Activated CD8-positive, alpha-beta T cell treated with anti-CD3 and anti-CD28 coated beads for 36 hours (primary cell): Measurements from ENCODE around the gene YES1. TPM values are rescaled to one million over a fixed set of nuclear protein-coding genes. Genes with fewer than 3 reads are reported as not detected.
"Not testable (repeated sequence)": the region's sequence is repeated elsewhere in the genome, so short reads cannot be mapped to it uniquely, and the experiment has no call there.

Source experiments
- ATAC-seq: fragments of 200-7000 bp; cut with Tn5 transposase; one replicate; pipeline ENCODE4 v1.10.0; 2021; ENCODE audit warnings: mild to moderate bottlenecking, moderate library complexity
- CTCF ChIA-PET: fragments of 350-600 bp; sonication (Branson Sonifier 250); formaldehyde crosslinking; loops from one replicate; lab custom pipeline; 2021; ENCODE audit warnings: antibody characterized with exemption; lab: Charles Lee
- POLR2A ChIA-PET: fragments of 350-600 bp; sonication (Branson Sonifier 250); formaldehyde crosslinking; loops from one replicate; lab custom pipeline; 2021; ENCODE audit warnings: antibody characterized with exemption; lab: Charles Lee
- DNase-seq: peaks from one replicate; pipeline ENCODE4 v3.0.0-alpha.2; 2020
- H3K27ac Mint-ChIP-seq: one replicate; pipeline ENCODE4 v1.8.0; 2021; ENCODE audit warnings: mild to moderate bottlenecking, mixed read lengths
- H3K27me3 Mint-ChIP-seq: one replicate; pipeline ENCODE4 v1.8.0; 2021; ENCODE audit warnings: mixed read lengths
- H3K36me3 Mint-ChIP-seq: one replicate; pipeline ENCODE4 v1.8.0; 2021; ENCODE audit warnings: low read depth, mixed read lengths
- H3K4me1 Mint-ChIP-seq: one replicate; pipeline ENCODE4 v1.8.0; 2021; ENCODE audit warnings: low read depth, mixed read lengths
- H3K4me3 Mint-ChIP-seq: one replicate; pipeline ENCODE4 v1.8.0; 2021; ENCODE audit warnings: mild to moderate bottlenecking, moderate library complexity, mixed read lengths
- H3K9me3 Mint-ChIP-seq: one replicate; pipeline ENCODE4 v1.8.0; 2021; ENCODE audit warnings: mixed read lengths
- CTCF ChIP-seq: fragments of 200-600 bp; IDR thresholded peaks from one replicate; pipeline ENCODE4 v1.8.0; 2022; ENCODE audit warnings: antibody characterized with exemption, mild to moderate bottlenecking
- intact Hi-C: fragments of 100-400 bp; cut with micrococcal nuclease; formaldehyde crosslinking; loops from one replicate; pipeline ENCODE4 v1.10.0; 2022
- total RNA-seq, 2 experiments: library from RNA; stranded (reverse); gene quantifications; one replicate each; pipeline ENCODE4 v1.2.3, GENCODE V29; 2021

The YES1 gene
- total RNA-seq, 2 experiments from 2014 or later = 38.8 to 40.0 TPM

- peaks cover 69% of the 10 kb centered on the region for H3K36me3 Mint-ChIP-seq
- peaks cover 20% of the 10 kb centered on the region for H3K4me1 Mint-ChIP-seq
- TF ChIP-seq CTCF = no peak
- ChIA-PET CTCF (interaction anchor here (1.0 to 1.7 kb wide), 3 partner anchors 15 to 154 kb away, joined by 4 read pairs; no protein-coding TSS in a partner anchor), POLR2A (interaction anchor here (1.0 to 3.3 kb wide), 5 partner anchors 13 to 115 kb away, joined by 3 to 12 read pairs (median 4); partner anchors contain the start of gene TYMS)
- no peaks in the 10 kb centered on the region for H3K9me3 Mint-ChIP-seq
- DNase-seq (no peak), ATAC-seq (no peak)
- no peaks in the 10 kb centered on the region for H3K27me3 Mint-ChIP-seq
- intact Hi-C loops = no loop called here
- no peak overlapping the region for H3K27ac Mint-ChIP-seq
- H3K4me3 Mint-ChIP-seq = no peak overlapping the region
These were observed 126.6 kb downstream of the YES1 start for GRCh38 chr18:685438-685837.

- TF ChIP-seq CTCF = no peak
- POLR2A ChIA-PET = interaction anchor here (1.2 kb wide), 1 partner anchor 25 kb away, joined by 3 read pairs; no protein-coding TSS in a partner anchor
- Mint-ChIP-seq H3K4me3 (no peak overlapping the region), H3K36me3 (peaks cover 69% of the 10 kb centered on the region), H3K27ac (no peak overlapping the region), H3K9me3 (no peaks in the 10 kb centered on the region), H3K27me3 (no peaks in the 10 kb centered on the region), H3K4me1 (peaks cover 20% of the 10 kb centered on the region)
- intact Hi-C loops = no loop called here
- CTCF ChIA-PET = no interaction called here
- ATAC-seq (no peak), DNase-seq (no peak)
These were observed 128.5 kb downstream of the YES1 start for GRCh38 chr18:683531-683930.

- no peak for ATAC-seq
- Mint-ChIP-seq H3K4me1 (peaks cover 20% of the 10 kb centered on the region), H3K36me3 (peaks cover 70% of the 10 kb centered on the region), H3K4me3 (no peak overlapping the region), H3K27ac (peak overlapping the region; percentile 25), H3K27me3 (no peaks in the 10 kb centered on the region), H3K9me3 (no peaks in the 10 kb centered on the region)
- no peak for DNase-seq
- no peak for TF ChIP-seq CTCF
- intact Hi-C loops = no loop called here
- CTCF ChIA-PET = interaction anchor here (0.8 kb wide), 1 partner anchor 58 kb away, joined by 3 read pairs; no protein-coding TSS in a partner anchor
- POLR2A ChIA-PET = interaction anchor here (0.7 to 1.2 kb wide), 2 partner anchors 25 to 157 kb away, joined by 3 read pairs; no protein-coding TSS in a partner anchor
These were observed 129.2 kb downstream of the YES1 start for GRCh38 chr18:682833-683232.

GRCh38 chr18:682416-682815 is 129.6 kb downstream of the YES1 start:
- H3K9me3 Mint-ChIP-seq, DNase-seq, H3K4me3 Mint-ChIP-seq, ATAC-seq, intact Hi-C loops, H3K27me3 Mint-ChIP-seq: not testable (repeated sequence)
- ChIA-PET POLR2A (interaction anchor here (1.2 kb wide), 1 partner anchor 24 kb away, joined by 3 read pairs; no protein-coding TSS in a partner anchor), CTCF (interaction anchor here (0.8 kb wide), 1 partner anchor 58 kb away, joined by 3 read pairs; no protein-coding TSS in a partner anchor)
- Mint-ChIP-seq H3K36me3 (peaks cover 70% of the 10 kb centered on the region), H3K4me1 (peaks cover 20% of the 10 kb centered on the region), H3K27ac (peak overlapping the region; percentile 88)

GRCh38 chr18:681985-682384 is 130.1 kb downstream of the YES1 start:
- DNase-seq (peak; percentile 84), ATAC-seq (peak; percentile 96)
- H3K9me3 Mint-ChIP-seq = no peaks in the 10 kb centered on the region
- H3K27me3 Mint-ChIP-seq = no peaks in the 10 kb centered on the region
- H3K4me1 Mint-ChIP-seq = peaks cover 20% of the 10 kb centered on the region
- ChIA-PET POLR2A (interaction anchor here (0.8 to 1.5 kb wide), 3 partner anchors 11 to 34 kb away, joined by 3 to 7 read pairs (median 3); no protein-coding TSS in a partner anchor), CTCF (interaction anchor here (0.8 to 1.7 kb wide), 3 partner anchors 30 to 150 kb away, joined by 3 read pairs; partner anchors contain the start of gene ENOSF1)
- H3K4me3 Mint-ChIP-seq = no peak overlapping the region
- no peak for TF ChIP-seq CTCF
- intact Hi-C loops = no loop called here
- H3K27ac Mint-ChIP-seq = peak overlapping the region; percentile 88
- H3K36me3 Mint-ChIP-seq = peaks cover 70% of the 10 kb centered on the region
